GM23248 (cell line): Measurements from ENCODE around the gene LAMA2.

ENCODE experiments used
- EZH2 ChIP-seq: fragments of 200-600 bp; sonication (generic); IDR thresholded peaks from 2 replicates; pipeline ENCODE4 v1.6.1; 2018; ENCODE audit warnings: antibody characterized with exemption, mild to moderate bottlenecking; ENCODE audit not compliant: insufficient read depth, poor library complexity, severe bottlenecking
- EZH2phosphoT487 ChIP-seq: fragments of 200-600 bp; sonication (generic); IDR thresholded peaks from 2 replicates; pipeline ENCODE4 v1.6.1; 2018; ENCODE audit warnings: antibody characterized with exemption, moderate library complexity, mild to moderate bottlenecking, low read depth; ENCODE audit not compliant: insufficient read depth

DNA sequence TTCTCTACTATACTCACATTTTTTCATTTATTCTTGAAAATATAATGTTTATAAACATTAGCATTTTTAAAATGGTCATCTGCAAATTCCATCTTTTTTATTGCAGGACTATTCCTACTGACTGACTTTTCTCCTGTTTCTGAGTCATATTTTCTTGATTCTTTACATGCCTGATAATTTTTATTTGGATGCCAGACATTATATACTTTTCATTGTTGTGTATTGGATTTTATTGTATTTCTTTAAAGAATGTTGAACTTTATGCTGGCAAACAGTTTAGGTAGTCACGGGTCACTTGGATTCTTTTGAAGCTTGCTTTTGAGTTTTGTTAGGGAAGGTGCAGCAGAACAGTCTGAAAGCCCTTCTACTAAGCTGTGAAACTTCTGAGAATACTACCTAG, 423.9 kb downstream of the LAMA2 start:
- no peak for TF ChIP-seq EZH2
- no peak for TF ChIP-seq EZH2phosphoT487
